ENCODE measurements around the gene PLEKHO2.

Gene PLEKHO2

DNA sequence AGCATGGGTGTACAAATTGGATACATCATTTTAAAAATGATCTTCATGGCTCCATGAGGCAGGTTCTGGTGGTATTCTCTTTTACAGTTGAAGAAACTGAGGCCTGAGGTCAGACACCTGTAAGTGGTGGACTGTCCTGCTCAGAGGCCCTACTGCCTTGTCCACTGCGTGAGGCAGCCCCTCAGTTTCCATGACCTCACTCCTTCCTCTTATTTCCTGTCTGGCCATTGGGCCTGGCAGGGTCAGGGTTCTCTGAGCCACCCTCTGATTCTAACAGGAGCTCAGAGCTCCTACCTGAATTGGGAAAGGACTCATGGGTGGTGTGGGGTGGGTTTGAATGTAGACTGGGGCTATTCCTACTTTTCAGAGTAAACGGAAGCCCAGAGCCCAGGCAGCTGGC is 17.5 kb downstream of the PLEKHO2 start:
- H3K9me3 ChIP-seq (ENCODE audit: control insufficient read depth, insufficient read depth, low read length) = no peaks in the 10 kb centered on the region
- no peaks in the 10 kb centered on the region for H3K9me2 ChIP-seq (replicated peaks; ENCODE audit: control insufficient read depth, low read length)
- no peak overlapping the region for H3K4me2 ChIP-seq (ENCODE audit: low read length)
- H3K36me3 ChIP-seq (ENCODE audit: control insufficient read depth, low read length) = peaks cover 79% of the 10 kb centered on the region
- peaks cover 36% of the 10 kb centered on the region for H3K79me2 ChIP-seq (ENCODE audit: control insufficient read depth, low read length)
- H3K4me3 ChIP-seq (ENCODE audit: low read length) = no peak overlapping the region
- TF ChIP-seq EZH2phosphoT487 (IDR thresholded peaks at IDR 0.05; ENCODE audit: borderline replicate concordance, low read length) = no peak
- TF ChIP-seq, protein P1, sequence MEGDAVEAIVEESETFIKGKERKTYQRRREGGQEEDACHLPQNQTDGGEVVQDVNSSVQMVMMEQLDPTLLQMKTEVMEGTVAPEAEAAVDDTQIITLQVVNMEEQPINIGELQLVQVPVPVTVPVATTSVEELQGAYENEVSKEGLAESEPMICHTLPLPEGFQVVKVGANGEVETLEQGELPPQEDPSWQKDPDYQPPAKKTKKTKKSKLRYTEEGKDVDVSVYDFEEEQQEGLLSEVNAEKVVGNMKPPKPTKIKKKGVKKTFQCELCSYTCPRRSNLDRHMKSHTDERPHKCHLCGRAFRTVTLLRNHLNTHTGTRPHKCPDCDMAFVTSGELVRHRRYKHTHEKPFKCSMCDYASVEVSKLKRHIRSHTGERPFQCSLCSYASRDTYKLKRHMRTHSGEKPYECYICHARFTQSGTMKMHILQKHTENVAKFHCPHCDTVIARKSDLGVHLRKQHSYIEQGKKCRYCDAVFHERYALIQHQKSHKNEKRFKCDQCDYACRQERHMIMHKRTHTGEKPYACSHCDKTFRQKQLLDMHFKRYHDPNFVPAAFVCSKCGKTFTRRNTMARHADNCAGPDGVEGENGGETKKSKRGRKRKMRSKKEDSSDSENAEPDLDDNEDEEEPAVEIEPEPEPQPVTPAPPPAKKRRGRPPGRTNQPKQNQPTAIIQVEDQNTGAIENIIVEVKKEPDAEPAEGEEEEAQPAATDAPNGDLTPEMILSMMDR (IDR thresholded peaks at IDR 0.05; ENCODE audit: low read depth, low read length, poor library complexity, severe bottlenecking) = no peak
- H4K20me1 ChIP-seq (ENCODE audit: control insufficient read depth, insufficient read depth, low read depth, low read length) = no peaks in the 10 kb centered on the region; the same call in 1 of the 2 replicates
- no peak overlapping the region for H3K27ac ChIP-seq (ENCODE audit: low read depth, low read length)
- H3K4me1 ChIP-seq (ENCODE audit: control insufficient read depth, low read length) = peaks cover 42% of the 10 kb centered on the region
- H3K27me3 ChIP-seq (ENCODE audit: control insufficient read depth, low read length) = no peaks in the 10 kb centered on the region
- peaks cover 3% of the 10 kb centered on the region; the same call in 1 of the 2 replicates for H3F3A ChIP-seq (ENCODE audit: control insufficient read depth, insufficient read depth)

DNA sequence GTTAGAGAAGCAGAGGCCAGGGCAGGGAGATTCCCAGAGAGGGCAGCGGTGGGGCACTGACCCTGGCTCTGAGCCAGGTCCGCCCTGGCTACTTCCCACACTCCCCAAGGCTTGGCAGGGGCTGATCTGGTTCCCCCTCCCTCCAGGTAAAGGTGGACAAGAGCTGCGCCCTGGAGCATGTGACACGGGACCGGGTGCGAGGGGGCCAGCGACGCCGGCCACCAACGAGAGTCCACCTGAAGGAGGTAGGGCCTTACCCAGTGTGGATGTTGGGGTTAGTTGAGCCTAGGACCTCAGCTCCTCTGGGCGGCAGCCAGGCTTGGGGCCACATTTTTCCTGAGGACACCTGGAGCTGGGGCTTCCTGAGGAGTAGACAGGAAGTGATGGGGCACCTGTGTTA is 19.6 kb downstream of the PLEKHO2 start:
- Histone ChIP-seq H3K4me1 (ENCODE audit: control insufficient read depth, low read length) (peaks cover 40% of the 10 kb centered on the region), H3K27ac (ENCODE audit: low read depth, low read length) (no peak overlapping the region), H3K4me2 (ENCODE audit: low read length) (no peak overlapping the region), H3K36me3 (ENCODE audit: control insufficient read depth, low read length) (peaks cover 74% of the 10 kb centered on the region), H3K79me2 (ENCODE audit: control insufficient read depth, low read length) (peaks cover 27% of the 10 kb centered on the region), H3K9me3 (ENCODE audit: control insufficient read depth, insufficient read depth, low read length) (no peaks in the 10 kb centered on the region), H3F3A (ENCODE audit: control insufficient read depth, insufficient read depth) (peaks cover 3% of the 10 kb centered on the region; the same call in 1 of the 2 replicates), H4K20me1 (ENCODE audit: control insufficient read depth, insufficient read depth, low read depth, low read length) (no peaks in the 10 kb centered on the region; the same call in 1 of the 2 replicates), H3K4me3 (ENCODE audit: low read length) (no peak overlapping the region), H3K27me3 (ENCODE audit: control insufficient read depth, low read length) (no peaks in the 10 kb centered on the region), H3K9me2 (replicated peaks; ENCODE audit: control insufficient read depth, low read length) (no peaks in the 10 kb centered on the region)
- TF ChIP-seq EZH2phosphoT487 (IDR thresholded peaks at IDR 0.05; ENCODE audit: borderline replicate concordance, low read length) = no peak
- TF ChIP-seq, protein P1 (IDR thresholded peaks at IDR 0.05; ENCODE audit: low read depth, low read length, poor library complexity, severe bottlenecking) = no peak

GRCh38 chr15:64861960-64862359 is 20.2 kb downstream of the PLEKHO2 start:
- H3K27me3 ChIP-seq (ENCODE audit: control insufficient read depth, low read length) = no peaks in the 10 kb centered on the region
- H3F3A ChIP-seq (ENCODE audit: control insufficient read depth, insufficient read depth) = peaks cover 3% of the 10 kb centered on the region; the same call in 1 of the 2 replicates
- peaks cover 70% of the 10 kb centered on the region for H3K36me3 ChIP-seq (ENCODE audit: control insufficient read depth, low read length)
- H3K4me1 ChIP-seq (ENCODE audit: control insufficient read depth, low read length) = peaks cover 33% of the 10 kb centered on the region
- H3K4me3 ChIP-seq (ENCODE audit: low read length) = no peak overlapping the region
- H3K9me2 ChIP-seq (replicated peaks; ENCODE audit: control insufficient read depth, low read length) = no peaks in the 10 kb centered on the region
- H4K20me1 ChIP-seq (ENCODE audit: control insufficient read depth, insufficient read depth, low read depth, low read length) = no peaks in the 10 kb centered on the region; the same call in 1 of the 2 replicates
- H3K79me2 ChIP-seq (ENCODE audit: control insufficient read depth, low read length) = peaks cover 20% of the 10 kb centered on the region
- no peaks in the 10 kb centered on the region for H3K9me3 ChIP-seq (ENCODE audit: control insufficient read depth, insufficient read depth, low read length)
- H3K4me2 ChIP-seq (ENCODE audit: low read length) = no peak overlapping the region
- no peak overlapping the region for H3K27ac ChIP-seq (ENCODE audit: low read depth, low read length)
- no peak for TF ChIP-seq EZH2phosphoT487 (IDR thresholded peaks at IDR 0.05; ENCODE audit: borderline replicate concordance, low read length)
- TF ChIP-seq, protein P1 (IDR thresholded peaks at IDR 0.05; ENCODE audit: low read depth, low read length, poor library complexity, severe bottlenecking) = no peak
